ENCODE measurements around the gene UFC1.

UFC1 gene

DNA sequence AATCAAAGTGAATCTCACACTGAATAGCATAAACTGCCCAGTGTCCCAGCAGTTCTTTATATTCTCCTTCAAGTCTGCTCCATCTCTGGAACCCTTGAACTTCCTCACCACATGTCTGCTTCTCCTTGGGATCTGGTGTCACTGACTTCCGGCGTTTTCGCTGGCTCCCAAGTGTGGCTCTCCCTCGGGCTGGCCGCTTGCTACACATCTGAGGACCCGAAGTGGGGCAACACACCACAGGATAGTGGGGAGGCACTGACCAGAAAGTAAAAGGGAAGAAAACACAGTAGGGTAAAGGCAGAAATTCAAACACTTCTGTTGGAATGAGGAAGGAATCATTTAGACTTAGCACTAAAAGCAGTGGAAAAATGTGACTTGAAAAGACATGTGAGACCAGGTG is 30.8 kb upstream of the UFC1 start:
- no peak for ATAC-seq (replicated peaks; ENCODE audit: extremely low read depth, poor library complexity, severe bottlenecking)
- DNase-seq (ENCODE audit: low spot score in 2 of 2): no peak
- peak overlapping the region; percentile 90 for H3K27ac Mint-ChIP-seq (ENCODE audit: low read depth)
- H3K9me3 Mint-ChIP-seq: no peaks in the 10 kb centered on the region
- no peaks in the 10 kb centered on the region for H3K27me3 Mint-ChIP-seq
- peaks cover 55% of the 10 kb centered on the region for H3K36me3 Mint-ChIP-seq (ENCODE audit: insufficient read depth)
- H3K4me3 Mint-ChIP-seq: no peak overlapping the region
- peaks cover 45% of the 10 kb centered on the region for H3K4me1 Mint-ChIP-seq

DNA sequence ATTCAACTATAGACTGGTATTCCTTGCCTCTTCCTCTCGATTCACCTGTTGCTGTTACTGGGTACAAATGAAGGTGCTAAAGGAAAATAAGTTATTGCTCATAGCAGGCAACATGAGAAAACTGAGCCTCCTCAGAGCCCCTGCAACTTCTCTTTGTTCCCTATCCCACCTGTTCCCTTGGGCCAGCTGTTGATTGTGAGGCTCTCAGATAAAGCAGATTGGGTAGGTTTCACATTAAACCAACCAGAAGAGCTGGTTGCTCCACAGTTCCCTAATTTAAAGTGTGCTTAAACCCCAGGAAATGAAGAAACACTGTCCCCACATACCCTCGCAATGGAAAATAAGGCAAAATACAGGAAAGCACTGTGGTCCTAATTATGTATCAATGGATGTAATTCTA is 26.1 kb upstream of the UFC1 start:
- H3K36me3 Mint-ChIP-seq (ENCODE audit: insufficient read depth): peaks cover 38% of the 10 kb centered on the region
- H3K4me3 Mint-ChIP-seq: no peak overlapping the region
- no peaks in the 10 kb centered on the region for H3K27me3 Mint-ChIP-seq
- DNase-seq (ENCODE audit: low spot score in 2 of 2) (no peak), ATAC-seq (replicated peaks; ENCODE audit: extremely low read depth, poor library complexity, severe bottlenecking) (no peak)
- no peaks in the 10 kb centered on the region for H3K9me3 Mint-ChIP-seq
- peak overlapping the region; percentile 61 for H3K27ac Mint-ChIP-seq (ENCODE audit: low read depth)
- peaks cover 51% of the 10 kb centered on the region for H3K4me1 Mint-ChIP-seq

DNA sequence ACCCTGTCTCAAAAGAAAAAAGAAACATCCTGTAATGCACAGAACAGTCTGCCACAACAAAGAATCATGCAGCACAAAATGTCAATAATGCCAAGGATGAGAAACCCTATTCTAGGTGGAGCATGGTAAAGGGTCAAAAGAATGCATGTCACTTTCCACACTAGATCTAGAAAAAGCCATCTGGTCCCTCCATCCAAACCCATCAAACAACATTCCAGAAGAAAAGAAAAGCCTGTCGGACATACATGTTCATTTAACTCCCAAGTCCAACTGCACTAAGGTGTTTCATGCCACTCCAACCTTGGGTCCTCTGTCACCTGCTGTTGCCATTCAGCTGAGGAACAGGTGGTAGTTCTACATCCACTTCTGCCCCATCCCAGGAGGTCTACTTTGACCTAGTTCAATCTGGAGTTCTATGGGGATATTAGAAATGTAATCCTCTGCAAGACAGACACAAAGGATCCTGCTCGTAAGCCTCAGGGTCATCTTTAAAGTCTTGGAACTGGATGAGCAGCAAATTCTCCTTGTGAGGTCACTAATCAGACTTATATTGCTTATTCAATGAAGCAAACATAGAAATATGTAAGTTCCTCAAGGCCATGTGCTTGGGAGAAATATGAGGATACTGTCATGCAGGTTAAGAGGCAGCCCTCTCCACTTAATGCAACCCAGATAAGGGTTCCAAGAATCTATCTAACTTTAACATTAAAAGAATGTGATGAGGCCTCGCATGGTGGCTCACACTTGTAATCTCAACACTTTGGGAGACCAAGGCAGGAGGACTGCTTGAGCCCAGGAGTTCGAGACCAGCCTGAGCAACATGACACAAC is 25.0 kb upstream of the UFC1 start:
- Mint-ChIP-seq H3K4me1 (peaks cover 51% of the 10 kb centered on the region), H3K27me3 (no peaks in the 10 kb centered on the region), H3K36me3 (ENCODE audit: insufficient read depth) (peaks cover 26% of the 10 kb centered on the region), H3K27ac (ENCODE audit: low read depth) (no peak overlapping the region), H3K4me3 (no peak overlapping the region), H3K9me3 (no peaks in the 10 kb centered on the region)
- ATAC-seq (replicated peaks; ENCODE audit: extremely low read depth, poor library complexity, severe bottlenecking) (no peak), DNase-seq (ENCODE audit: low spot score in 2 of 2) (no peak)

DNA sequence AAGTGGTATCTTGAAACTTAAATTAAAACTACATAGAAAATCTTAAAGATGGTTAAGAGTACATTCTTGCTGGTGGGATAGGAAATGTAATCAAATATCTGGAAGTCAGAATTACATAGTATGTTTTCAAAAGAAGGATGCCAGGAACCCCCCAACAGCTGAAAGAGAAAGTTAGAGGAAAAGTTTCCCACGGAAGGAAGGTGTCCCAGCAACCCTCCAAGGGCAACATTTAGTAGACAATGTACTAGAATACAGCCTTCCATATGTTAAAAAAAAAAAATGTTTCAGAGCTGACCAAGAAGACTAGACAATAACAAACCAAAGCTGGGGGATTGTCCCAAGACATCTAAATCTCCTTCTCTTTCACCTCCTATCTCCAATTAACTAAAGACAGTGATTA is 23.5 kb upstream of the UFC1 start:
- no peak for ATAC-seq (replicated peaks; ENCODE audit: extremely low read depth, poor library complexity, severe bottlenecking)
- H3K27ac Mint-ChIP-seq (ENCODE audit: low read depth): no peak overlapping the region
- H3K4me3 Mint-ChIP-seq: no peak overlapping the region

DNA sequence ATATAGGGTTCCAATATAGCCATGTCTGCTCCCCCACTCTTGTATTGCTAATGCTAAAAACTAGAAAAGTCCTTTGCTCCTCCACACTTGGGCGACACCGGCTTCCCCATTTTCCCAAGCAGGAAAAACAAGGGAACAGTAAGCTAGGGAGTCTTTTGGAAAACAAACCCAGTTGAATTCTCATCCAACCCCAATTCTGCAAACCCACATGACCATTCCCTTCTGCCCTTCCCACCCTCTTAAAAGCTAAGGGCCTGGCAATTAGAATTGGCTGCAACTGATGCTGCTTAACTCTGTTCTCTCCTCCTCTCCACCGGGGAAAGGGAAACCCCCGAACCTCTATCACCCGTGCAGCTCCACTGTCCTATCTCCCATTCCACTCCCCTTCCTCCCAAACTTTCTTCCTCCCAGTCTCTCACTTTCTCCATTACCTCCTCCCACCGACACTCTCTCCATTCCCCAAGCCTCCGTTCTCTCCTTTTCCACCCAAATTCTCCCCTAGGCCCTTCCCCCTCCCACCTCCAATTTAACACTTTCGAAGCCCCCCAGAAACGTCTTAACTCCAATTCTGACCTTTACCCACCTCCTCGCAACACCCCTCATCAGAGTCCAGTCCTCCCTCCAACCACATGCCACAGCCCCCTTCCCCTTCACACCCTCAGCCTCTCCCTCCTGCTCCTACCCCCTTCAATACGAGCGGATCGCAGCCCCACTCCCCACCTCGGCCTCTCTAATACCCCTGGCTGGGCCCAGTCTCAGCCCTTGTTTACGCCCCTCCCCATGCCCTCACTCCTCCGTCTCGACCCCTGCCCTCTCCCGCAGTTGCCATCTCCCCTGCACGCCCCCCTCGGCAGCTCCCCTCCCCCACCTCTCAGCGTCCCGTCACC is 22.0 kb upstream of the UFC1 start:
- no peak for DNase-seq (ENCODE audit: low spot score in 2 of 2)
- Mint-ChIP-seq H3K9me3 (no peaks in the 10 kb centered on the region), H3K4me1 (peaks cover 40% of the 10 kb centered on the region), H3K4me3 (no peak overlapping the region), H3K27ac (ENCODE audit: low read depth) (no peak overlapping the region), H3K36me3 (ENCODE audit: insufficient read depth) (peaks cover 16% of the 10 kb centered on the region), H3K27me3 (no peaks in the 10 kb centered on the region)
- peak; percentile 4 for ATAC-seq (replicated peaks; ENCODE audit: extremely low read depth, poor library complexity, severe bottlenecking)

More for the DNA sequence above, 23.5 kb upstream of the UFC1 start:
- Mint-ChIP-seq H3K4me1 (peaks cover 51% of the 10 kb centered on the region), H3K9me3 (no peaks in the 10 kb centered on the region), H3K36me3 (ENCODE audit: insufficient read depth) (peaks cover 20% of the 10 kb centered on the region), H3K27me3 (no peaks in the 10 kb centered on the region)
- no peak for DNase-seq (ENCODE audit: low spot score in 2 of 2)

DNA sequence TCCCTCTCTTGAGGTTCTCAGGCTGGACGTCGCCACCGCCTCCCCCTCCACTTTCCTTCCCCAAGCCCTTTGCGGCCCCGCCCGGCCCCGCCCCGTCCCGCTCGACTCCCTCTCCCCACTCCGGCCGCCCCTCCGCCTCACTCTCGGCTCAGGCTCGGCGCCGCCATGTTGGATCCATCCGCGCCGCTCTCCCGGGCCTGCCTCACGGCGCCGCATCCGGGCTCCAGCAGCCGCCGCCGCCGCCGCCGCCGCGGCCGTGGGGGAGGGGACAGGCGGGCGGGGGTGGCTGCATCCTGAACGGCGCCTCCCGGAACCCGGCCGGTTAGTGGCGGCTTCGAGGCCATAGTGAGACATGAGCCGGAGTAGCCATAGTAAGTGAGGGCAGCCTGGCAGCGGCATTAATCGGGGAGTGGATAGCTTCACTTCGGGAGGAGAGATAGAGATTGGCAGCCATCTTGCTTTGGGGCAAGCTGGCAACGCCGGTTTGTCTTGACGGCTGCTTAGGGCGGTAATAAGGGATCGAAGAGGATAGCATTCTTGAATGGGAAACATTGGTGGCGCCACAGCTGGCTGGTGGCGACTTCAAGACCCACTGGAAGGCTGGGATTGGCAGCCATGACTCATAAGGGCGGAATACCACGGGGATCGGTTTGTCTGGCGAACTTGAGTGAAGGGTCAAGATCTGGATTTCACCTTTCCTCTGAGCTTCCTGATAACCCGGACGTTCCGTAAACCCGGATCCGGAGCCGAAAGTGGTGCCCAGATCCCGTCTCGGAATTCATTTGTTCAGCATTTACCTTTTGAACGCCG is 21.2 kb upstream of the UFC1 start, which contains the start of gene DEDD:
Gene DEDD (minus strand): TSS at position 258 of the 810 bp plus-strand sequence. CDS start 8,205 bp downstream, outside the sequence.
- Mint-ChIP-seq H3K27me3 (no peaks in the 10 kb centered on the region), H3K27ac (ENCODE audit: low read depth) (no peak within 1 kb of the TSS), H3K9me3 (no peaks in the 10 kb centered on the region), H3K4me1 (peaks cover 32% of the 10 kb centered on the region), H3K4me3 (no peak within 1 kb of the TSS), H3K36me3 (ENCODE audit: insufficient read depth) (peaks cover 12% of the 10 kb centered on the region)
- DNase-seq (ENCODE audit: low spot score in 2 of 2) (peak; percentile 75 to 84), ATAC-seq (replicated peaks; ENCODE audit: extremely low read depth, poor library complexity, severe bottlenecking) (peak; percentile 97)

DNA sequence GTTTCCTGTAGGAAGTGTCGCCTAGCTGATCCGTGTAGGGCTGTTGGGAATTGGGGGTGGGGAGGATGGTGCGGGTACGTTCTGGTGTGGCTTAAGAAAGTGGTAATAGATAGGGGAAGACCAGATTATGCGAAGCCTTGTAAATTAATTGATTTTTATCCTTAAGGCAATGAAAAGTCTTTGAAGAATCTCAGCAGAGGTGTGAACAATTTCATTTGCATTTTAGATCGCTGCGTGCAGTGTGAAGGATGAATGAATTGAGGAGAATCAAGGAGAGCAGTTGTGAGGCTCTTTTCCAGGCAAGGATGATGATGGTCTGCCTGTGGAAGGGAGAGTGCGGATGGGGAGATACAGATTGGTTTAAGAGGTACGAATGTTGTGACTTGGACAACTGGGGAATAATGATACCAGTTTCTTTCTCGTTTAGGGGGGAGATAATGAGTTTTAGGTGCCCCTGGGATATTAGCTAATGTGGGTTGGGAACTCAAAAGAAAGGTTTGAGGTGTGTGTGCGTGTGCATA is 20.5 kb upstream of the UFC1 start:
- H3K9me3 Mint-ChIP-seq: no peaks in the 10 kb centered on the region
- no peak overlapping the region for H3K27ac Mint-ChIP-seq (ENCODE audit: low read depth)
- no peaks in the 10 kb centered on the region for H3K27me3 Mint-ChIP-seq
- ATAC-seq (replicated peaks; ENCODE audit: extremely low read depth, poor library complexity, severe bottlenecking) (no peak), DNase-seq (ENCODE audit: low spot score in 2 of 2) (no peak)
- H3K36me3 Mint-ChIP-seq (ENCODE audit: insufficient read depth): peaks cover 9% of the 10 kb centered on the region
- H3K4me1 Mint-ChIP-seq: peaks cover 25% of the 10 kb centered on the region
- H3K4me3 Mint-ChIP-seq: no peak overlapping the region

DNA sequence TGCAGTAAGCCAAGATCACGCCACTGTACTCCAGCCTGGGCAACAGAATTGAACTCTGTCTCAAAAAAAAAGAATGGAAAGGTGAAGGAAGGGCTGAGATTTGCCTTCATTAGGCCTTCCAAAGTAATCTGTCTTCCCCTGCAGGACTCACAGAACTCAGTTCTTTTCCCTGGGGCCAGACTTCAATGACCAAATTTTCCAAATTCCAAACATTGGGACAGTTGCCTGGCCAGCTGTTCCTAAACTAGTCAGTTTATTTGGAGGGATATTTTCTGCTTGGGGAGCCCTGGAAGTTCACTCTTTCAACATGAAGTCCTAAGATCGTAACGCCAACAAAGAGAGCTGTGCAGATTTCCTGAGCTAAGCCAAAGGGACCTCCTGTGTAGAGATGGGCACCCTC is 15.9 kb upstream of the UFC1 start:
- Mint-ChIP-seq H3K4me1 (no peaks in the 10 kb centered on the region), H3K27ac (ENCODE audit: low read depth) (no peak overlapping the region), H3K27me3 (no peaks in the 10 kb centered on the region), H3K9me3 (no peaks in the 10 kb centered on the region), H3K36me3 (ENCODE audit: insufficient read depth) (peaks cover 3% of the 10 kb centered on the region), H3K4me3 (no peak overlapping the region)
- ATAC-seq (replicated peaks; ENCODE audit: extremely low read depth, poor library complexity, severe bottlenecking) (no peak), DNase-seq (ENCODE audit: low spot score in 2 of 2) (no peak)

DNA sequence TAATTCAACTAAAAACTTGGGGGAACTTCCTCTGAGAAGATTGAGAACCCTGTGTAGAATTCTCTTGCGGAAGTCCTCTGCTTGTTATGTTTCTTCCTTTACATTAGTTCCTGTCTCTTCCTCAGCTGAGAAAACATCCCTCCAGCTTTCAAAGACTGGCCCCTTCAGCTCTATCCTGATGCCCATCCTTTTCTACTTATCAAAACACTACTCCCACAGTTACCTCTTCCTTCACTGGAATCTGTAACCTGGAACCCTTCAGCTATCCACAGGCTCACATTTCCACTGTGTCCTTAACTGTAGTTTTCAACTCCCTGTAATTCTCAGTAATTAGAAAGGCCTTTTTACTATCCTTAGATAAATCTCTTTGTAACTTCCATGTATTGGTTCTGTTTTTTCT is 15.3 kb upstream of the UFC1 start:
- DNase-seq (ENCODE audit: low spot score in 2 of 2): no peak
- H3K27me3 Mint-ChIP-seq: no peaks in the 10 kb centered on the region
- ATAC-seq (replicated peaks; ENCODE audit: extremely low read depth, poor library complexity, severe bottlenecking): no peak
- H3K9me3 Mint-ChIP-seq: no peaks in the 10 kb centered on the region
- no peak overlapping the region for H3K27ac Mint-ChIP-seq (ENCODE audit: low read depth)
- H3K4me3 Mint-ChIP-seq: no peak overlapping the region
- peaks cover 3% of the 10 kb centered on the region for H3K36me3 Mint-ChIP-seq (ENCODE audit: insufficient read depth)
- no peaks in the 10 kb centered on the region for H3K4me1 Mint-ChIP-seq

DNA sequence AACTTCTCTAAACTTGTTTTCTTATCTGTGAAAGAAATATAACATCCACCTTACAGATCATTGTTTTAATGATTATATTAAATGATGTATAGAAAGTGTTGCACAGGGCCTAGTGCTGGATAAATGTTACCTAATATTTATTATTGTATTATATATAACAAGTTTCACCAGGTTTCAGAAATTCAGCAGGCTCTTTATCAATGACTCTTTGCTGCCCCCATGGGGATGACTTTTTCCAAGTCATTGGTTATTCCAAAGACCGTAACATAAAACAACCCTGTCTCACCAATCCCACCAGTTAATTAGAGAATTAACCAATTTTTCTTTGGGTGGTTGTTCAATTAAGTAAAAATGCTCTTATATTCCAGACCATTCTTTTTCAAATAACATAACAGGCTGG is 14.0 kb upstream of the UFC1 start:
- H3K9me3 Mint-ChIP-seq: no peaks in the 10 kb centered on the region
- no peaks in the 10 kb centered on the region for H3K27me3 Mint-ChIP-seq
- H3K4me1 Mint-ChIP-seq: no peaks in the 10 kb centered on the region
- peaks cover 3% of the 10 kb centered on the region for H3K36me3 Mint-ChIP-seq (ENCODE audit: insufficient read depth)
- ATAC-seq (replicated peaks; ENCODE audit: extremely low read depth, poor library complexity, severe bottlenecking): no peak
- DNase-seq (ENCODE audit: low spot score in 2 of 2): no peak
- no peak overlapping the region for H3K27ac Mint-ChIP-seq (ENCODE audit: low read depth)
- H3K4me3 Mint-ChIP-seq: no peak overlapping the region

DNA sequence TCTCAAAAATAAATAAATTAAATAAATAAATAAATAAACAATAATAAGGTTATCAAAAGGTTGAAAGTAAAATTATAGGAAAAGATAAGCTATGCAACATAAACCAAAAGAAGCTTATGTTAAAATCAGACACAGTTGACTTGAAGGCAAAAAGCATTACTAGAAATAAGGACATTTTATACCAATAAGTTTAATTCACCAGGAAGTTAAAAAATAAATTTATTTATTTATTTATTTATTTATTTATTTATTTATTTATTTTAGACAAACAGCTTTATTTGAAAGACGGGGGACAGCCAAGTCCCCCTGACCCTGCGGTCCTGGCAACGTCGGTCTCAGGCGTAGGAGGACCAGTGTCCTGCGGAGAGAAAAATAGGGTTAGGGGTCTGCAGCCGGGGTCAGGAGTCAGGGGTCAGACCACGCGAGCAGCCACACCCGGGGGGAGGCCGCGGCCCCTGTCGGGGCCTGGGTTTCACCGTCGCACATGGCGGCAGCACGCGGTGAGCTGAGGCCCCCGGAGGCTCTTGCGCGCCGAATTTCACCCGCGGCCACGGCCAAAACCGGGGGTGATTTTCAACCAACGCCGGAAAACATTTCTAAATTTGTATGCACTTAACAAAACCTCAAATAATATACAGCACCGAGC is 12.9 kb upstream of the UFC1 start:
- Mint-ChIP-seq H3K4me3 (no peak overlapping the region), H3K36me3 (ENCODE audit: insufficient read depth) (peaks cover 3% of the 10 kb centered on the region), H3K27me3 (no peaks in the 10 kb centered on the region)

DNA sequence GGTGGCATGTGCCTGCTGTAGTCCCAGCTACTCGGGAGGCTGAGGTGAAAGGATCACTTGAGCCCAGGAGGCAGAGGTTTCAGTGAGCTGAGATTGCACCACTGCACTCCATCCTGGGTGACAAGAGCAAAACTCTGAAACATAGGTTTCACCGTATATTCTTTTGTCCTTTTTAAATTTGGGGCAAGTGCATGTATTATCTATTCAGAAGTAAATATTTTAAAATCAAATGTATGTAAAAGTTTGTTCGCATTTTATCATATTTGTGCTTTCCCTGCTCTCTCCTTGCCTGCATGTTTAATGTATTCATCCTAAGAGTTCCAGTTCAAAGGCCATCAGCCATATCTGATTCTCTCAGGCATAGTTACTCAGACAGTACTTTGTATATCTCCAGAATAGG is 7.9 kb upstream of the UFC1 start:
- Mint-ChIP-seq H3K9me3 (no peaks in the 10 kb centered on the region), H3K27me3 (no peaks in the 10 kb centered on the region), H3K36me3 (ENCODE audit: insufficient read depth) (peaks cover 1% of the 10 kb centered on the region), H3K4me1 (no peaks in the 10 kb centered on the region), H3K4me3 (no peak overlapping the region), H3K27ac (ENCODE audit: low read depth) (no peak overlapping the region)
- ATAC-seq (replicated peaks; ENCODE audit: extremely low read depth, poor library complexity, severe bottlenecking): no peak
- DNase-seq (ENCODE audit: low spot score in 2 of 2): no peak

More for the DNA sequence above, 12.9 kb upstream of the UFC1 start:
- Mint-ChIP-seq H3K27ac (ENCODE audit: low read depth) (no peak overlapping the region), H3K4me1 (no peaks in the 10 kb centered on the region), H3K9me3 (no peaks in the 10 kb centered on the region)
- ATAC-seq (replicated peaks; ENCODE audit: extremely low read depth, poor library complexity, severe bottlenecking) (no peak), DNase-seq (ENCODE audit: low spot score in 2 of 2) (no peak)

Measured in central memory CD8-positive, alpha-beta T cell (primary cell).